Thoracic aorta (tissue), 2 donors: ENCODE data around the gene MPC1. TPM values are rescaled to one million over a fixed set of nuclear protein-coding genes. Genes with fewer than 3 reads are reported as not detected.

Experiments
- ATAC-seq: fragments of 150-250 bp; one replicate; pipeline ENCODE4 v1.8.0; 2017; ENCODE audit warnings: low read depth; ENCODE audit not compliant: insufficient number of reproducible peaks, low FRiP score
- DNase-seq: peaks from one replicate; pipeline ENCODE4 v3.0.0-alpha.2; 2020; ENCODE audit warnings: low spot score
- H3K27ac ChIP-seq, 2 donors: fragments of 200-600 bp; sonication (generic); 1 replicate in 1 of 2; 2 replicates in 1 of 2; pipeline ENCODE4 v1.5.1; 2016; ENCODE audit warnings: mild to moderate bottlenecking in 2 of 2, moderate library complexity in 2 of 2
- H3K27me3 ChIP-seq: fragments of 200-600 bp; sonication (generic); replicated peaks from 2 replicates; pipeline ENCODE4 v1.6.0; 2016; ENCODE audit warnings: mild to moderate bottlenecking; ENCODE audit not compliant: insufficient read depth
- H3K36me3 ChIP-seq: fragments of 200-600 bp; sonication (generic); one replicate; pipeline ENCODE4 v1.5.1; 2016
- H3K4me1 ChIP-seq, 2 donors: fragments of 200-600 bp; sonication (generic); 1 replicate in 1 of 2; 2 replicates in 1 of 2; pipeline versions ENCODE4 v1.5.1 to v1.6.0; 2016; ENCODE audit warnings: low read depth in 2 of 2, mild to moderate bottlenecking in 1 of 2; ENCODE audit not compliant: control insufficient read depth in 1 of 2
- H3K4me3 ChIP-seq: fragments of 200-600 bp; sonication (generic); 2 replicates; pipeline ENCODE4 v1.5.1; 2016; ENCODE audit warnings: mild to moderate bottlenecking
- H3K9me3 ChIP-seq: fragments of 200-600 bp; sonication (generic); 2 replicates; pipeline ENCODE4 v1.5.1; 2016
- total RNA-seq, 2 donors: library from RNA; depleted of rRNA; stranded (reverse); fragments of >200 nt; gene quantifications; one replicate each; pipeline versions ENCODE4 v1.1.0 to v1.2.3, GENCODE V29; 2016
- TF ChIP-seq, protein P1 (sequence below): fragments of 200-600 bp; sonication (generic); IDR thresholded peaks from one replicate; pipeline ENCODE4 v1.5.1; 2019; ENCODE audit warnings: antibody characterized with exemption

The MPC1 gene
- total RNA-seq, 2 donors from 2014 or later: 43.8 to 56.0 TPM

DNA sequence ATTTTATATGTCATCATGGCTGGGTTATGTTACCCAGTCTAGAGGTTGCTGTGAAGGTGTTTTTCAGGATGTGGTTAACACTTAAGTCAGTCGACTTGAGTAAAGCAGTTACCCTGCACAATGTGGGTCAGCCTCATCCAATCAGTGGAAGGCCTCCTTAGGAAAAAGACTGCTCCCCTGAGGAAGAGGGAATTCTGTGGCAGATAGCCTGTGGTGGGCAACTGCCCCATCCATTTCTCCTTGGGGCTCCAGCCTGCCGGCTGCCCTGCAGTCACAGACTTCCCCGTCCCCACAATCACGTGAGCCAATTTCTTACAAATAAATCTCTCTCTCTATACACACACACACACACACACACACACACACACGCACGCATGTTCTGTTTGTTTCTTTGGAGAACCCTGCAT, 34.5 kb upstream of the MPC1 start:
- TF ChIP-seq, protein P1, sequence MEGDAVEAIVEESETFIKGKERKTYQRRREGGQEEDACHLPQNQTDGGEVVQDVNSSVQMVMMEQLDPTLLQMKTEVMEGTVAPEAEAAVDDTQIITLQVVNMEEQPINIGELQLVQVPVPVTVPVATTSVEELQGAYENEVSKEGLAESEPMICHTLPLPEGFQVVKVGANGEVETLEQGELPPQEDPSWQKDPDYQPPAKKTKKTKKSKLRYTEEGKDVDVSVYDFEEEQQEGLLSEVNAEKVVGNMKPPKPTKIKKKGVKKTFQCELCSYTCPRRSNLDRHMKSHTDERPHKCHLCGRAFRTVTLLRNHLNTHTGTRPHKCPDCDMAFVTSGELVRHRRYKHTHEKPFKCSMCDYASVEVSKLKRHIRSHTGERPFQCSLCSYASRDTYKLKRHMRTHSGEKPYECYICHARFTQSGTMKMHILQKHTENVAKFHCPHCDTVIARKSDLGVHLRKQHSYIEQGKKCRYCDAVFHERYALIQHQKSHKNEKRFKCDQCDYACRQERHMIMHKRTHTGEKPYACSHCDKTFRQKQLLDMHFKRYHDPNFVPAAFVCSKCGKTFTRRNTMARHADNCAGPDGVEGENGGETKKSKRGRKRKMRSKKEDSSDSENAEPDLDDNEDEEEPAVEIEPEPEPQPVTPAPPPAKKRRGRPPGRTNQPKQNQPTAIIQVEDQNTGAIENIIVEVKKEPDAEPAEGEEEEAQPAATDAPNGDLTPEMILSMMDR: no peak
- no peaks in the 10 kb centered on the region for H3K4me1 ChIP-seq
- H3K27ac ChIP-seq: no peak overlapping the region
- DNase-seq (no peak), ATAC-seq (no peak)
- H3K4me3 ChIP-seq: no peak overlapping the region
- H3K27me3 ChIP-seq: no peaks in the 10 kb centered on the region
- no peaks in the 10 kb centered on the region for H3K36me3 ChIP-seq
- no peaks in the 10 kb centered on the region for H3K9me3 ChIP-seq

DNA sequence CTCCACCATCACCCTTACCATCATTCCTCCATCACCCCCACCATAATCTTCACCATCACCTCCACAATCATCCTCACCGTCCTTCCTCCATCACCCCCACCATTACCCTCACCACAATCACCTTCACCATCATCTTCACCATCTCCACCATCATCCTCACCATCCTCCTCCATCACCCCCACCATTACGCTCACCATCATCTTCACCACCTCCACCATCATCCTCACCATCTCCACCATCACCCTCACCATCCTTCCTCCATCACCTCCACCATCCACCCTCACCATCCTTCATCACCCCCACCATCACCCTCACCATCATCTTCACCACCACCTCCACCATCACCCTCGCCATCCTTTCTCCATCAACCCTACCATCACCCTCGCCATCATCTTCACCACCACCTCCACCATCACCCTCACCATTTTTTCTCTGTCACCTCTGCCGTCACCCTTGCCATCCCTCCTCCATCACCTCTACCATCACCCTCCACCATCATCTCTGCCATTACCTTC, 33.1 kb upstream of the MPC1 start:
- H3K27ac ChIP-seq: no peak overlapping the region
- peak; percentile 19 for ATAC-seq
- H3K9me3 ChIP-seq: no peaks in the 10 kb centered on the region
- DNase-seq: no peak
- no peak overlapping the region for H3K4me3 ChIP-seq
- H3K36me3 ChIP-seq: peaks cover 5% of the 10 kb centered on the region
- TF ChIP-seq, protein P1: no peak
- H3K27me3 ChIP-seq: no peaks in the 10 kb centered on the region
- no peaks in the 10 kb centered on the region for H3K4me1 ChIP-seq

DNA sequence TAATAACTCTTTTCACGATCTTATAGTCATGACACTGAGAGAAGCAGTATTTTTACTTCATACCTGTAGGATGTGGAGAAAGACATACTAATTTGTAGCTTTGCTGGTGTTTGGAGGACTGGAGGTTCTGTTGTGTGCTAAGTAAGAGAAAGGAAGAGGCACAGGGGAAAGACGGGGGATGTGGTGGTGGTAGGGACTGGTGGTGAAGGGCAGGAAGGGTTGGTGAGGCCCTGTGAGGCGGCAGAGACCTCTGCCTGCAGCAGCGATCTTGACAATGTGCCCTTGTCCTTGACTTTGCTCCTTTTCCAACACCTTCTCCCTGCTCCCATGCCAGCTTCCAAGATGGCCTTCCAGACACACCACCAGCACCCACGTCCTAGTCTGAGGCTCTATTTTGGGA, 32.6 kb upstream of the MPC1 start:
- no peak overlapping the region for H3K27ac ChIP-seq
- no peaks in the 10 kb centered on the region for H3K4me1 ChIP-seq
- DNase-seq (no peak), ATAC-seq (no peak)
- no peaks in the 10 kb centered on the region for H3K9me3 ChIP-seq
- H3K4me3 ChIP-seq: no peak overlapping the region
- TF ChIP-seq, protein P1: no peak
- no peaks in the 10 kb centered on the region for H3K27me3 ChIP-seq
- H3K36me3 ChIP-seq: peaks cover 5% of the 10 kb centered on the region

DNA sequence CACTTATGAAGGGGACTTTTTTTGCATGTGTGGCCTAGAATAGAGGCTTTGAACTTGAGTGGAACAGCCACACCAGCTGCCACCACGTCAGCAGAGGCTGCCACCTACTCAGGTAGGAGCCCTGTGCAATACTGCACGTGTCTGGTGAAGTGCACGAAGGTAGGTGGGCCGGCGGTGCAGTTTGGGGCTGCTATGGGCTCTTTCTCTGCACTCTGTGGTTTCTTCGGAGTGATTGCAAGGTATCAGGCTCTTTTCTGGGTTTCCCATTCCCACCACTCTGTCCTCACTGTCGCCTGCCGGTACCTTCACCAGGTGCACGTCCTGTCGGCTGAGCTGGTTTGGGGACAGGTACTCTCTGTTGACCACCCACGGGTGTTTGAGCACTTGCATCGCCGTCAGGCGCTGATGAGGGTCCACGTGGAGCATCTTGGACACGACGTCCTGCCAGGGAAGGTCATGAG, 30.8 kb upstream of the MPC1 start:
- Histone ChIP-seq H3K4me1 (no peaks in the 10 kb centered on the region), H3K36me3 (peaks cover 5% of the 10 kb centered on the region), H3K9me3 (no peaks in the 10 kb centered on the region), H3K4me3 (no peak overlapping the region), H3K27ac (no peak overlapping the region), H3K27me3 (no peaks in the 10 kb centered on the region)
- DNase-seq: no peak
- TF ChIP-seq, protein P1: no peak
- ATAC-seq: no peak

DNA sequence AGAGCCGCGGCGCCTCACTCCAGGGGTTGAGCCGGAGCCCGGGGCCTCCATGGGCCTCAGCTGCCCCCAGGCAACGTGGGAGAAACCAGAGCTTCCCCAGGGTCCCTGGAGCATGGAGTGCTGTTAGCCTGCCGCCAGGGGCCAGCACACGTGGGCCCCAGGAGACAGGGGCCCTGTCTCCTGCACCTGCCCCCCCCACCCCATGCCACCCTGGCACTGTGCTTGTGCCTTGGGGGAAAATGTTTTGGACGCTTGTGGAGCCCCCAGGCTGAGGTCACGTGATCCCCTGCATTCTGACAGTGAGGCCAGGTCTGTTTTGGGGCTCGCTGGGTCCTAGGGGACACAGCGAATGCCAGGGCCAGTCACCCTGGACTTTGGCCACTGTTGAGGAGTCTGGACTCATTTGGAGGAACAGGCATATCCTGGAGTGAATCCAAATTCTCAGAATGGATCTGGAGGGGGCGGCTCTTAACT, 30.2 kb upstream of the MPC1 start:
- H3K9me3 ChIP-seq: no peaks in the 10 kb centered on the region
- ATAC-seq: no peak
- H3K27me3 ChIP-seq: no peaks in the 10 kb centered on the region
- no peak overlapping the region for H3K27ac ChIP-seq
- DNase-seq: no peak
- TF ChIP-seq, protein P1: no peak
- no peak overlapping the region for H3K4me3 ChIP-seq
- peaks cover 5% of the 10 kb centered on the region for H3K36me3 ChIP-seq
- H3K4me1 ChIP-seq: no peaks in the 10 kb centered on the region
